ENCODE results near the gene CDC34. TPM values are rescaled to one million over a fixed set of nuclear protein-coding genes. Genes with fewer than 3 reads are reported as not detected.

CDC34 gene
- total and polyA plus RNA-seq, 4 donors = 19.2 to 83.8 (median 41.7) TPM

DNA sequence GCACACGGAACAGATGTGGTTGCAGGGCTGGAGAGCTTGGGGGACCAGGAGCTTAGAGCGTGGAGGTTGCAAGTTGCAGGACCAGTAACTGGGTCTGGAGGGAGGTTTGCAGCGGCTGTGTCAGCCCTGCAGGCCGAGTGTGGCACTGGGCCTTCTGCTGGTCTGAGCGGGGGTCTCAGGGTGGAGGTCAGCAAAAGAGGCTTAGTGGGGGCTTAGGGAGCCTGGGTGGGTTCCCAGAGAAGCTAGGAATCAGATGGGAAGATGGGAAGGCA, 52.3 kb downstream of the CDC34 start:
- Histone ChIP-seq H3K4me1 (ENCODE audit: control insufficient read depth in 4 of 4, insufficient read depth in 4 of 4, low read length in 3 of 4) (peaks cover 0 to 3% (median 0%) of the 10 kb centered on the region in 4 donors), H3K9ac (ENCODE audit: low read depth in 1 of 2, low read length in 2 of 2) (no peak overlapping the region), H3K36me3 (ENCODE audit: control insufficient read depth in 4 of 4, insufficient read depth in 3 of 4, low read depth in 1 of 4, low read length in 3 of 4) (peaks cover 9 to 22% (median 12%) of the 10 kb centered on the region in 4 donors), H3K27me3 (ENCODE audit: control insufficient read depth in 4 of 4, insufficient read depth in 4 of 4, low read length in 3 of 4) (peaks cover 0 to 1% (median 0%) of the 10 kb centered on the region in 4 donors), H3K27ac (ENCODE audit: low read depth in 1 of 2, low read length in 2 of 2) (no peak overlapping the region), H3K4me3 (ENCODE audit: low read depth in 1 of 3, low read length in 3 of 3) (no peak overlapping the region), H3K9me3 (ENCODE audit: control insufficient read depth in 4 of 4, low read length in 3 of 4) (no peaks in the 10 kb centered on the region)
- no peak for DNase-seq (ENCODE audit: low spot score)
- TF ChIP-seq GABPA (IDR thresholded peaks at IDR 0.05 in 1 of 2, conservative IDR thresholded peaks at IDR 0.05 in 1 of 2) (no peak), RXRA (IDR thresholded peaks at IDR 0.05) (no peak), HNF4G (IDR thresholded peaks at IDR 0.05) (no peak), ZBTB33 (IDR thresholded peaks at IDR 0.05) (no peak), FOXA2 (IDR thresholded peaks at IDR 0.05) (no peak), REST (IDR thresholded peaks at IDR 0.05) (no peak), TAF1 (conservative IDR thresholded peaks at IDR 0.05) (no peak), EGR1 (IDR thresholded peaks at IDR 0.05; ENCODE audit: low read depth in 2 of 2) (no peak), JUND (IDR thresholded peaks at IDR 0.05) (no peak), NR2F2 (IDR thresholded peaks at IDR 0.05) (no peak), FOXA1 (IDR thresholded peaks at IDR 0.05) (no peak), YY1 (IDR thresholded peaks at IDR 0.05) (no peak), SP1 (IDR thresholded peaks at IDR 0.05) (no peak), CTCF (IDR thresholded peaks at IDR 0.05; ENCODE audit: low read depth, low read length, missing input control) (no peak), ATF3 (IDR thresholded peaks at IDR 0.05) (no peak)
- WGBS = 79% methylated on average over 5 of the region's 5 CpGs

DNA sequence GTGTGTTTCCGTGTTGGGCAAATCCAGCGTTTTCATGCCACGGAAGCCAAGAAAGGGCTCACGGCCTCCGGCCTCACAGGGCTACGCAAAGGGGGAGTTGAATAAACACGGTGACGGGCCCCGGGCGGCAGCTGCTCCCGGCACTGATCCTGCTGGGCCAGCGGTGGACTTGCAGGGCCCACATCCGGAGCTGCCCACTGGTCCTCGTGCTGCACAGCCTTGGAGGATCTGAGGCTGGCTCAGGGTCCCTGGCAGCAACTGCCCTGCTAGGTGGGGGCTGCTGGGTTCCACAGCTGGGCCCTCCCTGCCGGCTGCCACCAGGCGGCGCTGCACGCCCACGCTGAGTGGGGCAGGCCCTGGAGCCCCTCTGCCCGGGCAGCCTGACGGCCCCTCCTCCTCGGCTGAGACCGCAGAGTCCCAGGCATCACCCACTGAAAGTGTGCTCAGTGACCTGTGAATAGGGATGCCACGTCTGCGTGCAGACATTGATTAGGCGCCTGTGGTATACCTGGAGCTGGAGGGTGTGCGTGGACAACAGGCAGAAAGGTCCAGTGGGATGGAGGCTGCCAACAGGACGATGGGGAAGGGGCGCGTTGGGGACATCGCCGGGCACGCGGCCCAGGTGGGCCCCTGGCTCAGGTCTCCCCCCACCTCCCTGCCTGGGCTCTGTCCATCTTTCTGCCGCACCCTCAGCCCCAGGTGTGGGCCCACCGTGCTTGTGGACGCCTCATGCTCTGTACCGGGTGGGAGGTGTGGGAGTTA, 52.9 kb downstream of the CDC34 start:
- 28% methylated on average over 38 of the region's 38 CpGs for WGBS
- DNase-seq (ENCODE audit: low spot score) = peak; percentile 80
- peaks cover 0 to 4% (median 0%) of the 10 kb centered on the region in 4 donors for H3K27me3 ChIP-seq (ENCODE audit: control insufficient read depth in 4 of 4, insufficient read depth in 4 of 4, low read length in 3 of 4)
- no peak overlapping the region for H3K9ac ChIP-seq (ENCODE audit: low read depth in 1 of 2, low read length in 2 of 2)
- peaks cover 9 to 20% (median 11%) of the 10 kb centered on the region in 4 donors for H3K36me3 ChIP-seq (ENCODE audit: control insufficient read depth in 4 of 4, insufficient read depth in 3 of 4, low read depth in 1 of 4, low read length in 3 of 4)
- H3K9me3 ChIP-seq (ENCODE audit: control insufficient read depth in 4 of 4, low read length in 3 of 4) = no peaks in the 10 kb centered on the region
- peaks cover 0 to 7% (median 1%) of the 10 kb centered on the region in 4 donors for H3K4me1 ChIP-seq (ENCODE audit: control insufficient read depth in 4 of 4, insufficient read depth in 4 of 4, low read length in 3 of 4)
- H3K27ac ChIP-seq (ENCODE audit: low read depth in 1 of 2, low read length in 2 of 2) = no peak overlapping the region
- H3K4me3 ChIP-seq (ENCODE audit: low read depth in 1 of 3, low read length in 3 of 3) = no peak overlapping the region
- TF ChIP-seq TAF1 (conservative IDR thresholded peaks at IDR 0.05) (no peak), FOXA1 (IDR thresholded peaks at IDR 0.05) (no peak), GABPA (IDR thresholded peaks at IDR 0.05 in 1 of 2, conservative IDR thresholded peaks at IDR 0.05 in 1 of 2) (no peak), JUND (IDR thresholded peaks at IDR 0.05) (no peak), YY1 (IDR thresholded peaks at IDR 0.05) (no peak), RAD21 (IDR thresholded peaks at IDR 0.05) (peak in 1 of 2 donors; percentile 82), NR2F2 (IDR thresholded peaks at IDR 0.05) (no peak), CTCF (IDR thresholded peaks at IDR 0.05; ENCODE audit: low read depth, low read length, missing input control) (peak; percentile 61), HNF4A (conservative IDR thresholded peaks at IDR 0.05) (no peak), ZBTB33 (IDR thresholded peaks at IDR 0.05) (no peak), HNF4G (IDR thresholded peaks at IDR 0.05) (no peak), EGR1 (IDR thresholded peaks at IDR 0.05; ENCODE audit: low read depth in 2 of 2) (no peak)
- TF ChIP-seq, protein P1, sequence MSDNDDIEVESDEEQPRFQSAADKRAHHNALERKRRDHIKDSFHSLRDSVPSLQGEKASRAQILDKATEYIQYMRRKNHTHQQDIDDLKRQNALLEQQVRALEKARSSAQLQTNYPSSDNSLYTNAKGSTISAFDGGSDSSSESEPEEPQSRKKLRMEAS (IDR thresholded peaks at IDR 0.05) = no peak

All from liver (tissue), 9 donors.